Measurements from ENCODE around the gene PGBD5.

GRCh38 chr1:230277201-230278025 is 148.7 kb downstream of the PGBD5 start:
- TF ChIP-seq CTCF (optimal IDR thresholded peaks at IDR 0.05 in 1 of 3, IDR thresholded peaks at IDR 0.05 in 1 of 3, conservative IDR thresholded peaks at IDR 0.05 in 1 of 3; ENCODE audit: extremely low read depth in 1 of 3, insufficient read depth in 2 of 3, low read length in 3 of 3) (no peak), EZH2 (IDR thresholded peaks at IDR 0.05; ENCODE audit: low read length) (no peak)

All from keratinocyte (primary cell).